Globus pallidus (tissue), 1 donor: ENCODE data around the gene SMARCA4.
"Not testable (repeated sequence)": the region's sequence is repeated elsewhere in the genome, so short reads cannot be mapped to it uniquely, and the experiment has no call there.

Source experiments
- DNase-seq: peaks from one replicate; pipeline ENCODE4 v3.0.0-alpha.2; 2015; ENCODE audit warnings: low spot score

Gene SMARCA4

GRCh38 chr19:10976131-10976892 lies 15.5 kb downstream of the SMARCA4 start:
- no peak for DNase-seq

GRCh38 chr19:10977742-10978092 lies 16.9 kb downstream of the SMARCA4 start:
- DNase-seq = no peak

- peak; percentile 16 for DNase-seq
Measured at GRCh38 chr19:10979951-10980381, 19.1 kb downstream of the SMARCA4 start.

- no peak for DNase-seq
Measured at GRCh38 chr19:10981252-10981895, 20.5 kb downstream of the SMARCA4 start.

GRCh38 chr19:10983026-10983425 lies 22.2 kb downstream of the SMARCA4 start:
- DNase-seq = no peak

GRCh38 chr19:10984166-10984735 lies 23.4 kb downstream of the SMARCA4 start:
- no peak for DNase-seq

- DNase-seq = no peak
Measured at GRCh38 chr19:10985502-10985901, 24.7 kb downstream of the SMARCA4 start.

- no peak for DNase-seq
Measured at GRCh38 chr19:10986301-10987127, 25.7 kb downstream of the SMARCA4 start.

- DNase-seq = no peak
Measured at GRCh38 chr19:10987571-10988297, 26.9 kb downstream of the SMARCA4 start.

GRCh38 chr19:10988380-10988779 lies 27.6 kb downstream of the SMARCA4 start:
- no peak for DNase-seq

GRCh38 chr19:10988921-10989320 lies 28.1 kb downstream of the SMARCA4 start:
- no peak for DNase-seq

GRCh38 chr19:10991076-10991475 lies 30.2 kb downstream of the SMARCA4 start:
- no peak for DNase-seq

- no peak for DNase-seq
Measured at GRCh38 chr19:10991521-10992081, 30.8 kb downstream of the SMARCA4 start.

- not testable (repeated sequence) for DNase-seq
Measured at GRCh38 chr19:10992174-10992573, 31.3 kb downstream of the SMARCA4 start.

GRCh38 chr19:10995926-10996600 lies 35.2 kb downstream of the SMARCA4 start:
- DNase-seq = no peak

- no peak for DNase-seq
Measured at GRCh38 chr19:10998045-10998533, 37.3 kb downstream of the SMARCA4 start.

- no peak for DNase-seq
Measured at GRCh38 chr19:10998666-10999065, 37.8 kb downstream of the SMARCA4 start.

GRCh38 chr19:11005521-11005920 lies 44.7 kb downstream of the SMARCA4 start:
- no peak for DNase-seq

GRCh38 chr19:11007385-11007784 lies 46.6 kb downstream of the SMARCA4 start:
- no peak for DNase-seq

- no peak for DNase-seq
Measured at GRCh38 chr19:11007962-11008532, 47.2 kb downstream of the SMARCA4 start.
